ENCODE measurements around the gene TGFBRAP1. TPM values are rescaled to one million over a fixed set of nuclear protein-coding genes. Genes with fewer than 3 reads are reported as not detected.

The TGFBRAP1 gene
- total RNA-seq, 1 donor from 2014 or later: 13.7 TPM

DNA sequence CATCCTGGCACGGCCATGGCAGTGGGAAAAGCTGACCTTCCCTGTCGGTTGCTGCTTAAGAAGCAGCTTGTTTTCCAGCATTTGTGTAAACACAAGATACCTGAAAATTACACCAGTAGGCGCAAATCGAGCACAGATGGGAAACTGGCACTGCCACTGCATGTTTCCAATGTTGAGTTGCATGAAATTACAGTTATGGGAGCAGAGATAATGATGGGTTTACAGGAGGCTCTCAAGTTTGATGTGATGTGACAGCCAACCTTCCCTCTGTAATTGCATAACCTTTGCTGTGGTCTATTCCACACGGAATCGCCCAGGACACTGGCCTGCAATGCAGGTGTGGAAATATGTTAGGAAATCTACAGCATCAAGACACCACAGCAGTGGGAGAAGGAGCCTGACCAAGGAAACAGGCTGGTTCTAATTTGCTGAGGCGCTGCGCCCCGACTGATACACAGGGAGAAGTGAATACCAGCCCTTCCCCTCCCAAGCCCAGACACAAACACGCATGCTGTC lies 70.6 kb downstream of the TGFBRAP1 start:
- TF ChIP-seq, protein P1, sequence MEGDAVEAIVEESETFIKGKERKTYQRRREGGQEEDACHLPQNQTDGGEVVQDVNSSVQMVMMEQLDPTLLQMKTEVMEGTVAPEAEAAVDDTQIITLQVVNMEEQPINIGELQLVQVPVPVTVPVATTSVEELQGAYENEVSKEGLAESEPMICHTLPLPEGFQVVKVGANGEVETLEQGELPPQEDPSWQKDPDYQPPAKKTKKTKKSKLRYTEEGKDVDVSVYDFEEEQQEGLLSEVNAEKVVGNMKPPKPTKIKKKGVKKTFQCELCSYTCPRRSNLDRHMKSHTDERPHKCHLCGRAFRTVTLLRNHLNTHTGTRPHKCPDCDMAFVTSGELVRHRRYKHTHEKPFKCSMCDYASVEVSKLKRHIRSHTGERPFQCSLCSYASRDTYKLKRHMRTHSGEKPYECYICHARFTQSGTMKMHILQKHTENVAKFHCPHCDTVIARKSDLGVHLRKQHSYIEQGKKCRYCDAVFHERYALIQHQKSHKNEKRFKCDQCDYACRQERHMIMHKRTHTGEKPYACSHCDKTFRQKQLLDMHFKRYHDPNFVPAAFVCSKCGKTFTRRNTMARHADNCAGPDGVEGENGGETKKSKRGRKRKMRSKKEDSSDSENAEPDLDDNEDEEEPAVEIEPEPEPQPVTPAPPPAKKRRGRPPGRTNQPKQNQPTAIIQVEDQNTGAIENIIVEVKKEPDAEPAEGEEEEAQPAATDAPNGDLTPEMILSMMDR (IDR thresholded peaks at IDR 0.05; ENCODE audit: insufficient read depth, low read length, severe bottlenecking): no peak
- FAIRE-seq (no peak), DNase-seq (ENCODE audit: low read depth) (no peak)
- H3K4me3 ChIP-seq (ENCODE audit: low read depth, low read length): no peak overlapping the region
- H3K36me3 ChIP-seq (ENCODE audit: control insufficient read depth, insufficient read depth, low read length): no peaks in the 10 kb centered on the region
- no peaks in the 10 kb centered on the region for H3K27me3 ChIP-seq (ENCODE audit: control insufficient read depth, insufficient read depth, low read length)

DNA sequence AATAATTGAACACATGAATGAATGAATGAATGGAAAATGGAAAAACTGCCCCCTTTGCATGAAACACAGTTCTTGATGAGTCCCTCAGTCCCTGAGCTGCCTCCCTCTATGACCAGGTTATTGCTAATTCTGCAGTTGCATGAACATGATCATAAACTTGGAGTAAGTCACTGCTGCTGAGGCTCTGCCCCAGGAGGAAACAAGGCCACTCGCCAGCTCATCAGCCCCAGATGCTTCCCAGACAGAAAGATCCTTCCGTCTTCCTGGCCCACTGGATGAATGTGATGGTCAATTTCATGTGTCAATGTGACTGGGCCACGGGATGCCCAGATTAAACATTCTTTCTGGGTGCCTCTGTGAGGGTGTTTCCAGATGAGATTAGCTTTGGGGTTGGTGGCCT lies 71.6 kb downstream of the TGFBRAP1 start:
- DNase-seq (ENCODE audit: low read depth): peak; percentile 18
- FAIRE-seq: no peak
- TF ChIP-seq, protein P1 (IDR thresholded peaks at IDR 0.05; ENCODE audit: insufficient read depth, low read length, severe bottlenecking): no peak
- Histone ChIP-seq H3K27me3 (ENCODE audit: control insufficient read depth, insufficient read depth, low read length) (no peaks in the 10 kb centered on the region), H3K36me3 (ENCODE audit: control insufficient read depth, insufficient read depth, low read length) (no peaks in the 10 kb centered on the region), H3K4me3 (ENCODE audit: low read depth, low read length) (no peak overlapping the region)

DNA sequence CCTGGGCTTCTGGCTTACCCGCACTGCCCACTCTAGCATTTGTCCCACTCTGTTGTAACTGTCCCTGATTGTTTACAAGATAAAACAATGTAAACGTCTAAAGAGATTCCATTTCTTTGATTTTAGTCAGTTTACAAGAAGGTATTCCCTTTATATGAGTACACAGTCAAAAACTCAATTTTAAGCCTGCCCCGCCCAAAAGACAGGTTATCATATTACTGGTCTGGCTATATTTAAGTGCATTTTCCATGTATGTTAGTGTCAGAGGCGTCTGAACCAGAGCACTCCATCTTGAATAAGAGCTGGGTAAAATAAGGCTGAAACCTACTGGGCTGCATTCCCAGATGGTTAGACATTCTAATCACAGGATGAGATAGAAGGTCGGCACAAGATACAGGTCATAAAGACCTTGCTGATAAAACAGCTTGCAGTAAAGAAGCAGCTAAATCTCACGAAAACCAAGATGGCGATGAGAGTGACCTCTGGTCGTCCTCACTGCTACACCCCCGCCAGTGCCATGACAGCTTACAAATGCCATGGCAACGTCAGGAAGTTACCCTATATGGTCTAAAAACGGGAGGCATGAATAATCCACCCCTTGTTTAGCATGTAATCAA lies 73.0 kb downstream of the TGFBRAP1 start:
- Histone ChIP-seq H3K36me3 (ENCODE audit: control insufficient read depth, insufficient read depth, low read length) (no peaks in the 10 kb centered on the region), H3K27me3 (ENCODE audit: control insufficient read depth, insufficient read depth, low read length) (no peaks in the 10 kb centered on the region), H3K4me3 (ENCODE audit: low read depth, low read length) (no peak overlapping the region)
- TF ChIP-seq, protein P1 (IDR thresholded peaks at IDR 0.05; ENCODE audit: insufficient read depth, low read length, severe bottlenecking): no peak
- FAIRE-seq (no peak), DNase-seq (ENCODE audit: low read depth) (peak; percentile 57)

DNA sequence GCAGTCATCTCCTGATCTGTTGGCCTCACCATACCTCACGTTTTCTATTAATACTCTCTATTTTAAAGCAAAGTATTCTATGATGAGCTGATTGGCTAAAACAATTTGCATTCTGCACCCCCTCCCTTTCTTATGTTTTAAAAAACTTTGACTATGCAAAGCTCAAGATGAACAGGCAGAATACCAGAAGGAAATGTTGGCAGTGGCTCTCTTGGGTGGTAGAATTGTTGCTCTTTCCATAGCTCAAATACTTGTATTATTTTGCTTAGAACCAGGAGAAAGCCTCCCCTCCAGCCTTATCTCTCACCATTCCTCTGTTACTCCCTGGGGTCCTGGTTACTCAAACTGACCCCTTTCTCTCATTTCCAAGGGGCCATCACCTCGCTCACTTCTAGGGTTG lies 73.6 kb downstream of the TGFBRAP1 start:
- no peak for DNase-seq (ENCODE audit: low read depth)
- no peak for FAIRE-seq
- Histone ChIP-seq H3K4me3 (ENCODE audit: low read depth, low read length) (no peak overlapping the region), H3K27me3 (ENCODE audit: control insufficient read depth, insufficient read depth, low read length) (no peaks in the 10 kb centered on the region), H3K36me3 (ENCODE audit: control insufficient read depth, insufficient read depth, low read length) (no peaks in the 10 kb centered on the region)
- TF ChIP-seq, protein P1 (IDR thresholded peaks at IDR 0.05; ENCODE audit: insufficient read depth, low read length, severe bottlenecking): no peak

DNA sequence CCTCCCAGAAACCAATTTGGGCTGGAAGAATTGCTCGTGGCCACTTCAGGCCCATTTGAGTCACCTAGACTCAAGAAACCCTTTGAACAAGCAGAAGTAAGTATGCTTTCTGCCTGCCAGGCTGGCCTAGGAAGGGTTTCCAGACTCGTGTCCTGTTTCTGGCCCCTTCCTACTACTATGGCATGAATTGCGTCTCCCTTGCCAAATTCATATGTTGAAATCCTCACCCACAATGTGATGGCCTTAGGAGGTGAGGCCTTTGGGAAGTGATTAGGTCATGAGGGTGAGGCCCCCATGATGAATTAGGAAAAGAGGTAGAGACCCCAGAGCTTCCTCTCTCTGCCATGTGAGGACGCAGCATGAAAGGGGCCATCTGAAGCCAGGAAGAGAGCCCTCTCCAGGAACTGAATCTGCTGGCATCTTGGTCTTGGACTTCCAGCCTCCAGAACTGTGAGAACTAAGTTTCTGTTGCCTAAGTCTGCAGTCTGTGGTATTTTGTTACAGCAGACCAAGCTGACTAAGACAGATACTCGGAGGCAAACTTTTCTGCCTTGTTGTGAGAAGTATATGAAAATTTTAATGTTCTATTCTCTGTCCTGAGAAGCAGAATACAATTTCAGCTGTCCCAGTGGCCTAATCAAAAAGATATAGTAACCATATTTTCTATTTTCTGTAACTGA lies 74.9 kb downstream of the TGFBRAP1 start:
- no peak overlapping the region for H3K4me3 ChIP-seq (ENCODE audit: low read depth, low read length)
- no peaks in the 10 kb centered on the region for H3K27me3 ChIP-seq (ENCODE audit: control insufficient read depth, insufficient read depth, low read length)
- FAIRE-seq (no peak), DNase-seq (ENCODE audit: low read depth) (no peak)
- TF ChIP-seq, protein P1 (IDR thresholded peaks at IDR 0.05; ENCODE audit: insufficient read depth, low read length, severe bottlenecking): no peak
- no peaks in the 10 kb centered on the region for H3K36me3 ChIP-seq (ENCODE audit: control insufficient read depth, insufficient read depth, low read length)

All from bronchial epithelial cell (primary cell).